22Rv1 (cell line): ENCODE measurements around the gene MCCD1.
"Not testable (repeated sequence)": the region's sequence is repeated elsewhere in the genome, so short reads cannot be mapped to it uniquely, and the experiment has no call there.

Experiments used
- H3K27ac ChIP-seq: fragments of 450-650 bp; 2 replicates; pipeline ENCODE4 v1.5.1; 2017
- CTCF ChIP-seq: fragments of 450-650 bp; IDR thresholded peaks from 2 replicates; pipeline ENCODE4 v1.5.1; 2017; ENCODE audit warnings: mild to moderate bottlenecking
- ZFX ChIP-seq: fragments of 450-650 bp; IDR thresholded peaks from 2 replicates; pipeline ENCODE4 v1.6.1; 2017; ENCODE audit warnings: antibody characterized with exemption, borderline replicate concordance

MCCD1 gene

GRCh38 chr6:31489086-31489485 is 39.7 kb upstream of the MCCD1 start:
- no peak overlapping the region for H3K27ac ChIP-seq
- TF ChIP-seq CTCF (no peak), ZFX (no peak)

- TF ChIP-seq ZFX (no peak), CTCF (no peak)
- no peak overlapping the region for H3K27ac ChIP-seq
Measured at GRCh38 chr6:31490115-31490873, 38.5 kb upstream of the MCCD1 start.

- H3K27ac ChIP-seq: not testable (repeated sequence)
Measured at GRCh38 chr6:31493550-31493874, 35.2 kb upstream of the MCCD1 start.

GRCh38 chr6:31493875-31494694 is 34.7 kb upstream of the MCCD1 start:
- no peak for TF ChIP-seq ZFX
- peak; percentile 95 for TF ChIP-seq CTCF
- no peak overlapping the region for H3K27ac ChIP-seq

- no peak for TF ChIP-seq ZFX
- TF ChIP-seq CTCF: no peak
- no peak overlapping the region for H3K27ac ChIP-seq
Measured at GRCh38 chr6:31495580-31495979, 33.2 kb upstream of the MCCD1 start.

- H3K27ac ChIP-seq: not testable (repeated sequence)
Measured at GRCh38 chr6:31496826-31497225, 31.9 kb upstream of the MCCD1 start.

- no peak within 1 kb of the TSS for H3K27ac ChIP-seq
Measured at GRCh38 chr6:31497531-31498476, 31.0 kb upstream of the MCCD1 start, which contains the start of gene MICB. MICB (plus strand) TSS chr6:31498145; CDS start chr6:31498194, 49 bp downstream.

More at GRCh38 chr6:31497531-31498476, 31.0 kb upstream of the MCCD1 start, which contains the start of gene MICB:
- no peak for TF ChIP-seq CTCF
- TF ChIP-seq ZFX: no peak
